Embryonic facial prominence (tissue), 1 donor: ENCODE results near the gene MT2A.
"Not testable (repeated sequence)": the region's sequence is repeated elsewhere in the genome, so short reads cannot be mapped to it uniquely, and the experiment has no call there.

Experiments used
- DNase-seq: peaks from one replicate; pipeline ENCODE4 v3.0.0-alpha.2; 2016; ENCODE audit errors: extremely low spot score

Gene MT2A

GRCh38 chr16:56608043-56608875 is at the start of gene MT2A:
TSS of gene MT2A (plus strand) at chr16:56608584. CDS start at chr16:56608656, 72 bp downstream.
- DNase-seq: peak; percentile 80

DNA sequence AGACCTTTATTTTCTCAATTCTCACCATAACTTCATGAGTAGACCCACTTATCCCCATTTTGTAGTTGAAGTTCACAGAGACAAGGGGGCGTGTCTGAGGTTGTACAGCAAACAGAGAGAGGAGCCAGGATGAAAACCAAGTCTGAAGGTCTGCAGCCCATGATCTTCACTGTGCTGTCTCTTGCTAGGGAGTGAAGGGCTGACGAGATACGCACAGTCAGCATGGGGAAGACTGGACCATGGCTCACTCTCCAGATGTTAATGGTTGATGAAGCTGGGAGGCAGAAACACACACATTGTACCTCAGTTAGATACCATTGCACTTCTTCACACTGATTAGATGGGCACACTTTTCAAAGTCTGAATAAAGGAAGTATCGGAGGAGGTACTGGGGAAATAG is 49.3 kb upstream of the MT2A start:
- DNase-seq: no peak

DNA sequence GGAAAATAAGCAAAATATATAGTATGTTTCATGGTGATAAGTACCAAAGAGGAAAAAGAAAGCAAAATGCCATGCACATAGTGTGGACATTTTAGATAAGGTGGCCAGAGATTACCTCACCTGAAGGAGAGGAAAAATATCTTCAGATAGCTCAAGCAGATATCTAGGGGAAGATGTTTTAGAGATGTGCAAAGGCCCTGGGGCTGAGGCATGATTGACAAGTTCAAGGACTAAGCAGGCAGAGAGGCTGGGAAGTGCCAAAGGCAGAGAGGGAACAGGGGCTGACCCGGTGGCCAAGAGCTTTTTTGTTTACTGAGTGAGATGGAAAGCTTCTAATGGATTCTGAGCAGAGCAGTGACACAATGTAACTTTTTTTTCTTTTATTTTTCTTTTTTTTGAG is 47.9 kb upstream of the MT2A start:
- no peak for DNase-seq

GRCh38 chr16:56561126-56561525 is 47.3 kb upstream of the MT2A start:
- no peak for DNase-seq

DNA sequence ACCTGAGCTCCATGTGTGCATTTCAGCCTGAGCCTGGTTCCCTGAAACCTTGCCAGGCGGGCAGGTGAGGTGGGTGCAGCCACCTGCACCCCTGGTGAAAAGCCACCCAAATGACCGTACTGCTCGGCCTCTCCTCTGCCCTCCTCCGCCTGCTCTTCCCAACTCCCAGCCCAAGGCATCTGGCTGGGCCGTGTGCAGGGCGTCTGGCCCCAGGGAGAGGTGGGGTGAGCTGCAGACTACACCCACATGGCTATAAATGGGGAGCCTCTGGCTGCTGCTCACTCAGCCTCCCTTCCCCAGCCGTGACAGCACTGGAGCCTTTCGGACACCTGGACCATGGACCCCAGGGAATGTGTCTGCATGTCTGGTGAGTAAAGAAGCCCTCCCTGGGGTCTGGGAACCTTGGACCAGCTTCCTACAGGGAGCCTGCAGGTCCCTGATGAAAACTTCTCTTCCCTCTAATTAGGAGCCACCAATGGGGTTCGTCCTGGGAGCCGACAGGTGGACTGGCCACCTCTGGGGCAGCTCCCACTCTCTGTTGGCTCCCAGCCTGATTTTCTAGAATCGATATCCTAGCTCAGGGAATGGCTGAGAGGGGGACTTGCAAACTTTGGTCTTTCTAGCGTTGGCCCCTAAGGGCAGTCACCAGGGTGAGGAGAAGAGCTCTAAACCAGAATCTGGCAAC is 43.4 kb upstream of the MT2A start, which contains the start of gene MT4:
MT4 (plus strand) TSS at position 281 of the 685 bp plus-strand sequence; CDS start at position 337, 56 bp downstream.
- no peak for DNase-seq

DNA sequence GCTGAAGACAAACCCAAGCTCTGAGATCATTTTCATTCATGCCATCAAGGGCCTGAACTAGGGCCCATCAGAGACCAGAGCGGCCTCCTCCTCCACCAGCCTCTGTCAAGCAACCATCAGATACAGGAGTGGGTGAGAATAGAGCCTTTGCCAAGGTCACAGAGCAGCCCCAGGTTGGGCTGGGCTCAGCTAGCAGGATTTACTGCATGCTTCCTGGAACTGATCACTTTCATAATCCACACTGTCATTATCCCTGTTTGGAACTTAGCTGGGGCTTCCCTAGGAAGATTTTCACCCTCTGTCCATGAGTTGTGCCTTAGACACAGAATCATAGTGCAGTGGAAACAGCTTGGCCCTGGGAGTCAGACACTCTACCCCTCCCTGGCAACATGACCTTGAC is 38.4 kb upstream of the MT2A start:
- no peak for DNase-seq

DNA sequence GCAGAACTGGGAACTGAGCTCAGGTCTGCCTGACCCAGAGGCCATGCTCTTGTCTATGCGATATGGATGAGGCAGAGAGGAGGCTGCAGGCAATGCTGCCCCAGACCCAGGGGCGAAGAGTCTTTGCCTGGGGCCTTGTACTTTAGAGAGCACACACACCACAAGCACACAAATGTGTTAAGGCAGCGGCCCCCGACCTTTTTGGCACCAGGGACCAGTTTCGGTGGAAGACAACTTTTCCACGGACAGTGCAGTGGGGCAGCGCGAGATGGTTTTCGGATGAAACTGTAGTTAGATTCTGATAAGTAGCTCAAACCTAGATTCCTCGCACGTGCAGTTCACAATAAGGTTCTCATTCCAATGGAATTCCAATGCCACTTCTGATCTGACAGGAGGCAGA is 36.9 kb upstream of the MT2A start:
- DNase-seq: no peak

DNA sequence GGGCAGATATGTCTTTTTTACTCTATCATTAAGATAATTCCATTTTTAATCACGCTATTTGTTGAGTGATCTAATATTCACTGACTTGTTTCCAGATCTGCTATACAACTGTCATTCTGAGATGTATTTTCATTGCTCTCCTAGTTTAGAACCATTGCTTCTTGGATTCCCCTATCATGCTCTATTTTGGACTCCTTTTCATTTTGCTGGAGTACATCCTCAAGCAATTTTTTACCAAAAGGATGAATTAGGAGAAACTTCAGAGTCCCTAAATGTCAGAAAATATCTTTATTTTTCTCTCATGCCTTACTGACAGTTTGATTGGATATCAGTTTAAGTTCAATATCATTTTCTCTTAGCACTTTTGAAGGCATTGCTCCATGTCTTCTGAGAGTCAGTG is 33.8 kb upstream of the MT2A start:
- DNase-seq: no peak

DNA sequence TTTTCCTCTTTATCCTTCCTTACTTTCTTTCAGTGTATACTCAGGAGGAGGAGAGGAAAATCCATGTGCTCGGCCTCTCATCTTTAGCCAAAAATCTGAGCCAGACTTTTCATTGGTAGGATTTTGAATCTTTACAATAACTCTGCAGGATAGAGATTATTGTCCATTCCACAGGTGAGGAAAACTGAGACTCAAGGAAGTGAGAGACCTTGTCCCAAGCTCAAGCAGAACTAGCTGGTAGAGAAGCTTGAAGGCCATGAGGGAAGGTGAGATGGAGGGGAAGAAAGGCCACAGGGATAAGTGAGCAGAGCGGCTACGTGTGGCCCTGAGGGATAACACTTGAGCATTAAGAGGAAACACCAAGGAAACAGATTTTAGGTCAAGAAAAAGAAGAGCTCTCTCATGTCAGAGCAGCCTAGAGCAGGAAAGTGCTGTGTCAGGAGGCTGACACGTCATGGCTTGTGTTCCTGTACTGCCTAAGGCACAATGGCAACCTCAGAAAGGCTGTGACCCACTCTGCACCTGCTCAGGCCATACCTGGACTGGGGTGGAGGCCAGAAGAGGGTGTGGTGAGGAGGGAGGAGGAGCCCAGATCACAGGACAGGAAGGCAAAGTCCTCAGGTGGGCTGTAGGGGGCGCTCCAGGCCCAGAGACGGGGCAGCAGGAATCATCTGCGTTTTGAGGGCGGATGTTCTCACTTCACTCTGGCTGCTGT is 31.6 kb upstream of the MT2A start:
- DNase-seq: no peak

- no peak for DNase-seq
Measured at GRCh38 chr16:56577300-56577625, 31.1 kb upstream of the MT2A start.

- DNase-seq: no peak
Measured at GRCh38 chr16:56580391-56581048, 27.9 kb upstream of the MT2A start.

DNA sequence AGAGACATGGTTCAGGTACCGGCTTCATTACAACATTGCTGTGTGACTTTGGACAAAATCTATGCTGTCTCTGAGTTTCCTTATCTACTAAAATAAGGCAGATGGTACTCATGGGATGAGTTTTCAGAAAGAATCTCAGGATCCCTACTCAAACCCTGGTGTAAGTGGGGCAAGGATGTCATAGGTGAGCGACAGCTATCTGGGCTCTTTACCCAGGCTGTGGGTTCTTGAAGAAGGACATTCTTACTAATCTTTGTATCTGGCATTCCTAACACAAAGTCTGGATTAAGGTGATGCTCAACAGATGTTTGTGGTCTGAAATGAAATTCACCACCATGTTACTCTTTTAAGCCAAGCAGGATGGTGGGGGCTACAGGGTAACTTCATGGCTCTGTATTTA is 25.5 kb upstream of the MT2A start:
- DNase-seq: not testable (repeated sequence)

GRCh38 chr16:56583351-56584168 is 24.8 kb upstream of the MT2A start:
- DNase-seq: no peak

GRCh38 chr16:56584276-56584675 is 24.1 kb upstream of the MT2A start:
- no peak for DNase-seq

- no peak for DNase-seq
Measured at GRCh38 chr16:56588781-56589140, 19.6 kb upstream of the MT2A start.

DNA sequence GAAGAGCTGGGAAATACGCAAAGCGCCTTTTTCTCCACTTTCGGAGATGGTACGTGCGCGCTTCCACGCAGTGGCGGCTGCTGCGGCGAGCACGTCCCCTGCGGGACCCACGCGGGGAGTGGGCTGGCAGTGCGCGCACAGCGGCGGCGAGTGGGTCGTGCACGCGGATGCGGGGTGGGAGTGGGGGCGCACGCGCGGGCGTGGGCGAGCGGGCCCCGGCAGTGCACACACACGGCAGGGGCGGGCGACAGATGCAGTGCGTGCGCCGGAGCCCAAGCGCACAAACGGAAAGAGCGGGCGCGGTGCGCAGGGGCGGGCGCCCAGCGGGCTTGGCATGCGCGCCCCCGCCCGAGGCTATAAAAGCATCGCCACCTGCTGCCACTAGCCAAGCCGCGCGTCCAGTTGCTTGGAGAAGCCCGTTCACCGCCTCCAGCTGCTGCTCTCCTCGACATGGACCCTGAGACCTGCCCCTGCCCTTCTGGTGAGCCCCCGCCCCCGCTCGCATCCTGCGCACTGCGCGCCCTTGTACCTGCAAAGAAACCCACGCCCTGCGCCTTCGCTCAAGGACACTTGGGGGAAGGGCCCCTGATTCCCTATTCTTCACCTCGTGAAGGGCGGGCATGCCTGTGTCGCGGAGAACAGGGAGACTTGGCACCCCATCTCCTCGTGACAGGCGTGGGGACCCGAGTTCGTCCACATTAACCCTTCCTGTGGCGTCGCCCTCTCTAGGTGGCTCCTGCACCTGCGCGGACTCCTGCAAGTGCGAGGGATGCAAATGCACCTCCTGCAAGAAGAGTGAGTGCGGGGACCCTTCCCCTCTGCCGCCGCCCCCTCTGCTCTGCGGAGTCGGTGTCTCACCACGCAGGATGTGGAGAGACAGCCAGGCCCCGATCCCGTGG is 19.0 kb upstream of the MT2A start, which contains the start of gene MT3:
MT3 (plus strand) TSS at position 388 of the 899 bp plus-strand sequence; CDS start at position 451, 63 bp downstream.
- DNase-seq: no peak

GRCh38 chr16:56591377-56592060 is 16.9 kb upstream of the MT2A start:
- no peak for DNase-seq

- no peak for DNase-seq
Measured at GRCh38 chr16:56593573-56594291, 14.7 kb upstream of the MT2A start.

DNA sequence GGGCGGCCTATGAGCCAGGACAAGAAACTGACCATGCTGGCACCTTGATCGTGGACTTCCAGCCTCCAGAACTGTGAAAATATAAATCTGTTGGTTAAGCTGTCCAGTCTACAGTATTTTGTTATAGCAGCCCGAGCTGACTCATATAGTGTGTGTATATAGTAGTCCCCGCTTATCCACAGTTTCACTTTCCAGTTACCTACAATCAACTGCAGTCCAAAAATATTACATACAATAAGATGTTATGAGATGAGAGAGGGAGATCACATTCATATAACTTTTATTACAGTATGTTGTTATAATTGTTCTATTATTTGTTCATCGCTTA is 14.1 kb upstream of the MT2A start:
- no peak for DNase-seq
